Stimulated activated naive CD8-positive, alpha-beta T cell treated with anti-CD3 and anti-CD28 coated beads, Interleukin-15, Interleukin-2, amounts not matched to agents 100 U/mL and 50 U/mL, for 24 hours (primary cell): ENCODE data around the gene C1R.

ENCODE experiments used
- ATAC-seq: fragments of 150-1000 bp; cut with Tn5 transposase; one replicate; pipeline ENCODE4 v1.10.0; 2021
- DNase-seq: peaks from one replicate; pipeline ENCODE4 v3.0.0; 2021

Gene C1R

GRCh38 chr12:7034464-7034863 is 57.8 kb downstream of the C1R start:
- DNase-seq (no peak), ATAC-seq (no peak)

GRCh38 chr12:7032990-7033389 is 59.3 kb downstream of the C1R start:
- no peak for ATAC-seq
- no peak for DNase-seq

- ATAC-seq: no peak
These were observed 60.9 kb downstream of the C1R start for GRCh38 chr12:7031306-7031705.

More at GRCh38 chr12:7031306-7031705, 60.9 kb downstream of the C1R start:
- DNase-seq: no peak
